Measurements from ENCODE around the gene AQP1.

Gene AQP1

GRCh38 chr7:30911561-30911969 is at the start of gene AQP1:
TSS of gene AQP1 (plus strand) at chr7:30911853. CDS start at chr7:30911910, 57 bp downstream.
- no peak for DNase-seq (ENCODE audit: low read depth)

GRCh38 chr7:30862995-30863705 is 48.5 kb upstream of the AQP1 start:
- DNase-seq (ENCODE audit: low read depth) = no peak

GRCh38 chr7:30863706-30864035 is 48.0 kb upstream of the AQP1 start:
- no peak for DNase-seq (ENCODE audit: low read depth)

- no peak for DNase-seq (ENCODE audit: low read depth)
These were observed 47.6 kb upstream of the AQP1 start for GRCh38 chr7:30864101-30864500.

- DNase-seq (ENCODE audit: low read depth) = no peak
These were observed 46.6 kb upstream of the AQP1 start for GRCh38 chr7:30865076-30865475.

- DNase-seq (ENCODE audit: low read depth) = no peak
These were observed 45.8 kb upstream of the AQP1 start for GRCh38 chr7:30865821-30866220.

- no peak for DNase-seq (ENCODE audit: low read depth)
These were observed 44.7 kb upstream of the AQP1 start for GRCh38 chr7:30866939-30867338.

- DNase-seq (ENCODE audit: low read depth) = no peak
These were observed 44.2 kb upstream of the AQP1 start for GRCh38 chr7:30867483-30867882.

GRCh38 chr7:30869794-30870611 is 41.6 kb upstream of the AQP1 start:
- no peak for DNase-seq (ENCODE audit: low read depth)

- no peak for DNase-seq (ENCODE audit: low read depth)
These were observed 40.7 kb upstream of the AQP1 start for GRCh38 chr7:30870821-30871518.

- DNase-seq (ENCODE audit: low read depth) = no peak
These were observed 40.0 kb upstream of the AQP1 start for GRCh38 chr7:30871655-30872054.

- DNase-seq (ENCODE audit: low read depth) = no peak
These were observed 38.4 kb upstream of the AQP1 start for GRCh38 chr7:30873207-30873606.

GRCh38 chr7:30873656-30874055 is 38.0 kb upstream of the AQP1 start:
- DNase-seq (ENCODE audit: low read depth) = no peak

GRCh38 chr7:30874656-30875302 is 36.9 kb upstream of the AQP1 start:
- DNase-seq (ENCODE audit: low read depth) = no peak

- no peak for DNase-seq (ENCODE audit: low read depth)
These were observed 34.5 kb upstream of the AQP1 start for GRCh38 chr7:30877015-30877769.

GRCh38 chr7:30877993-30878392 is 33.7 kb upstream of the AQP1 start:
- no peak for DNase-seq (ENCODE audit: low read depth)

GRCh38 chr7:30879139-30880124 is 32.2 kb upstream of the AQP1 start:
- DNase-seq (ENCODE audit: low read depth) = no peak

GRCh38 chr7:30880125-30880720 is 31.4 kb upstream of the AQP1 start:
- DNase-seq (ENCODE audit: low read depth) = no peak

- no peak for DNase-seq (ENCODE audit: low read depth)
These were observed 30.7 kb upstream of the AQP1 start for GRCh38 chr7:30880941-30881340.

- DNase-seq (ENCODE audit: low read depth) = no peak
These were observed 30.2 kb upstream of the AQP1 start for GRCh38 chr7:30881448-30881847.

Data from stimulated activated CD8-positive, alpha-beta memory T cell treated with anti-CD3 and anti-CD28 coated beads, Interleukin-7, amount 100 ng/mL, for 24 hours (primary cell).